WTC11 (cell line): Measurements from ENCODE around the gene TAF11L8. TPM values are rescaled to one million over a fixed set of nuclear protein-coding genes. Genes with fewer than 3 reads are reported as not detected.

ENCODE experiments used
- ATAC-seq: fragments of 200-7000 bp; cut with Tn5 transposase; 2 replicates; pipeline ENCODE4 v1.10.0; 2021; ENCODE audit warnings: mild to moderate bottlenecking, moderate library complexity
- CTCF ChIA-PET: fragments of 300-600 bp; sonication (Branson Sonifier 250); formaldehyde crosslinking; loops from one replicate; lab custom pipeline; 2021; ENCODE audit warnings: antibody characterized with exemption; lab: Charles Lee
- POLR2A ChIA-PET: fragments of 350-600 bp; sonication (Branson Sonifier 250); formaldehyde crosslinking; loops from one replicate; lab custom pipeline; 2021; ENCODE audit warnings: antibody characterized with exemption; lab: Charles Lee
- DNase-seq: peaks from one replicate; pipeline ENCODE4 v3.0.0; 2021; ENCODE audit warnings: low spot score
- H3K27ac Mint-ChIP-seq: 2 replicates; pipeline ENCODE4 v1.8.0; 2021; ENCODE audit warnings: mixed read lengths
- H3K27me3 Mint-ChIP-seq: 2 replicates; pipeline ENCODE4 v1.8.0; 2021; ENCODE audit warnings: low read depth, mild to moderate bottlenecking, moderate library complexity, mixed read lengths
- H3K36me3 Mint-ChIP-seq: 2 replicates; pipeline ENCODE4 v1.8.0; 2021; ENCODE audit warnings: mixed read lengths
- H3K4me1 Mint-ChIP-seq: 2 replicates; pipeline ENCODE4 v1.8.0; 2022; ENCODE audit warnings: mixed read lengths
- H3K4me3 Mint-ChIP-seq: 2 replicates; pipeline ENCODE4 v1.8.0; 2021; ENCODE audit warnings: mild to moderate bottlenecking, moderate library complexity, mixed read lengths
- H3K9me3 Mint-ChIP-seq: 2 replicates; pipeline ENCODE4 v1.8.0; 2021; ENCODE audit warnings: mixed read lengths
- ATF2 ChIP-seq: sonication (generic); formaldehyde crosslinking; IDR thresholded peaks from 2 replicates; pipeline ENCODE4 v1.8.1; 2022; ENCODE audit warnings: low read depth, missing genetic modification reagents, borderline replicate concordance
- CREM ChIP-seq: sonication (generic); formaldehyde crosslinking; IDR thresholded peaks from 2 replicates; pipeline ENCODE4 v1.8.1; 2022; ENCODE audit warnings: mild to moderate bottlenecking, missing genetic modification reagents, moderate library complexity
- E2F4 ChIP-seq: sonication (generic); formaldehyde crosslinking; IDR thresholded peaks from 2 replicates; pipeline ENCODE4 v1.8.1; 2022; ENCODE audit warnings: low read depth, mild to moderate bottlenecking, moderate library complexity, missing genetic modification reagents, borderline replicate concordance
- EMX1 ChIP-seq: fragments of 250-450 bp; sonication (Bioruptor Pico); IDR thresholded peaks from 2 replicates; pipeline ENCODE4 v1.8.0; 2021; ENCODE audit warnings: mild to moderate bottlenecking
- ESRRA ChIP-seq: sonication (generic); formaldehyde crosslinking; IDR thresholded peaks from 2 replicates; pipeline ENCODE4 v1.8.1; 2022; ENCODE audit warnings: mild to moderate bottlenecking, missing genetic modification reagents, borderline replicate concordance
- FOXJ3 ChIP-seq: sonication (generic); formaldehyde crosslinking; IDR thresholded peaks from 2 replicates; pipeline ENCODE4 v1.9.0; 2021; ENCODE audit warnings: missing genetic modification reagents, mild to moderate bottlenecking, borderline replicate concordance
- NFE2L1 ChIP-seq: sonication (generic); formaldehyde crosslinking; IDR thresholded peaks from 2 replicates; pipeline ENCODE4 v1.8.1; 2023; ENCODE audit warnings: missing genetic modification reagents
- NR1H2 ChIP-seq: sonication (generic); formaldehyde crosslinking; IDR thresholded peaks from 2 replicates; pipeline ENCODE4 v1.9.0; 2021; ENCODE audit warnings: mild to moderate bottlenecking, moderate library complexity, missing genetic modification reagents
- NR2C2 ChIP-seq: sonication (generic); formaldehyde crosslinking; IDR thresholded peaks from 2 replicates; pipeline ENCODE4 v1.8.0; 2022; ENCODE audit warnings: mild to moderate bottlenecking, missing genetic modification reagents
- NR3C1 ChIP-seq: sonication (generic); formaldehyde crosslinking; conservative IDR thresholded peaks from 2 replicates; pipeline ENCODE4 v1.8.1; 2023; ENCODE audit warnings: low read depth, mild to moderate bottlenecking, missing genetic modification reagents
- PRRX2 ChIP-seq: fragments of 250-450 bp; sonication (Bioruptor Pico); IDR thresholded peaks from 2 replicates; pipeline ENCODE4 v1.8.0; 2021; ENCODE audit warnings: mild to moderate bottlenecking
- RELA ChIP-seq: sonication (generic); formaldehyde crosslinking; IDR thresholded peaks from 2 replicates; pipeline ENCODE4 v1.8.1; 2022; ENCODE audit warnings: missing genetic modification reagents, mild to moderate bottlenecking, borderline replicate concordance
- USF1 ChIP-seq: sonication (generic); formaldehyde crosslinking; IDR thresholded peaks from 2 replicates; pipeline ENCODE4 v1.8.0; 2022; ENCODE audit warnings: mild to moderate bottlenecking, missing genetic modification reagents
- ZBTB21 ChIP-seq: sonication (generic); formaldehyde crosslinking; IDR thresholded peaks from 2 replicates; pipeline ENCODE4 v1.8.1; 2023; ENCODE audit warnings: mild to moderate bottlenecking, missing genetic modification reagents, borderline replicate concordance
- ZBTB43 ChIP-seq: sonication (generic); formaldehyde crosslinking; IDR thresholded peaks from 2 replicates; pipeline ENCODE4 v1.8.1; 2023; ENCODE audit warnings: mild to moderate bottlenecking, missing genetic modification reagents
- ZNF396 ChIP-seq: fragments of 250-450 bp; sonication (Bioruptor Pico); IDR thresholded peaks from 2 replicates; pipeline ENCODE4 v1.8.0; 2021; ENCODE audit warnings: mild to moderate bottlenecking, moderate library complexity, borderline replicate concordance
- ZNF416 ChIP-seq: fragments of 250-450 bp; sonication (Bioruptor Pico); IDR thresholded peaks from 2 replicates; pipeline ENCODE4 v1.9.0; 2021; ENCODE audit warnings: mild to moderate bottlenecking, inconsistent platforms
- ZNF425 ChIP-seq: fragments of 250-450 bp; sonication (Bioruptor Pico); conservative IDR thresholded peaks from 2 replicates; pipeline ENCODE4 v1.9.0; 2021; ENCODE audit warnings: mild to moderate bottlenecking
- ZNF532 ChIP-seq: fragments of 250-450 bp; sonication (Bioruptor Pico); IDR thresholded peaks from 2 replicates; pipeline ENCODE4 v1.9.0; 2021; ENCODE audit warnings: mild to moderate bottlenecking, borderline replicate concordance
- total RNA-seq: library from RNA; stranded (reverse); gene quantifications from 3 replicates; pipeline ENCODE4 v1.2.3, GENCODE V29; 2021

The TAF11L8 gene
- total RNA-seq, 1 experiment from 2014 or later, result not detected

GRCh38 chr5:17625686-17626085, 34.9 kb upstream of the TAF11L8 start:
- CTCF ChIA-PET, result no interaction called here
- no peak for ATAC-seq
- Mint-ChIP-seq H3K4me1 (no peaks in the 10 kb centered on the region), H3K27ac (no peak overlapping the region), H3K36me3 (no peaks in the 10 kb centered on the region), H3K4me3 (no peak overlapping the region), H3K27me3 (no peaks in the 10 kb centered on the region), H3K9me3 (no peaks in the 10 kb centered on the region)
- POLR2A ChIA-PET, result no interaction called here
- TF ChIP-seq NR1H2 (CRISPR knock-in tag) (no peak), CREM (no peak), ZNF416 (CRISPR knock-in tag) (no peak), ATF2 (no peak), USF1 (CRISPR knock-in tag) (no peak), PRRX2 (CRISPR knock-in tag) (no peak), NR3C1 (CRISPR knock-in tag) (no peak), NFE2L1 (no peak), ZBTB43 (CRISPR knock-in tag) (no peak), EMX1 (no peak), NR2C2 (CRISPR knock-in tag) (no peak), RELA (CRISPR knock-in tag) (no peak), ZNF532 (no peak), ZNF396 (CRISPR knock-in tag) (no peak), FOXJ3 (CRISPR knock-in tag) (no peak), E2F4 (CRISPR knock-in tag) (no peak), ESRRA (CRISPR knock-in tag) (no peak), ZNF425 (CRISPR knock-in tag) (no peak), ZBTB21 (CRISPR knock-in tag) (no peak)
- no peak for DNase-seq
